Measurements from ENCODE around the gene APC. TPM values are rescaled to one million over a fixed set of nuclear protein-coding genes. Genes with fewer than 3 reads are reported as not detected.
A peak's percentile ranks its signal among the peaks of the same experiment; 100 is the strongest.

APC gene
- total RNA-seq, 6 experiments from 2014 or later: 51.9 to 69.2 (median 53.9) TPM

DNA sequence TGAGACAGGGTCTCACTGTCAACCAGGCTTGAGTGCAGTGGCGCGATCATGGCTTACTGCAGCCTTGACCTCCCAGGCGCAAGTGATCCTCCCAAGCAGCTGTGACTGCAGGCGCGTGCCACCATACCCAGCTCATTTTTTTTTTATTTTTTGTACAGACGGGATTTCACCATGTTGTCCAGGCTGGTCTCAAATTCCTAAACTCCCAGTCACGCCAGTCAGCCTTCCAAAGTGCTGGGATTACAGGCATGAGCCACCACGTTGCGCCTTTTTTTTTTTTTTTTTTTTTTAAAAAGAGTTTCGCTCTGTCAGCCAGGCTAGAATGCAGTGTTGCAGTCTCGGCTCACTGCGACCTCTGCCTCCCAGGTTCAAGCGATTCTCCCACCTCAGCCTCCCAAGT, 96.3 kb downstream of the APC start:
- TF ChIP-seq, protein P1, sequence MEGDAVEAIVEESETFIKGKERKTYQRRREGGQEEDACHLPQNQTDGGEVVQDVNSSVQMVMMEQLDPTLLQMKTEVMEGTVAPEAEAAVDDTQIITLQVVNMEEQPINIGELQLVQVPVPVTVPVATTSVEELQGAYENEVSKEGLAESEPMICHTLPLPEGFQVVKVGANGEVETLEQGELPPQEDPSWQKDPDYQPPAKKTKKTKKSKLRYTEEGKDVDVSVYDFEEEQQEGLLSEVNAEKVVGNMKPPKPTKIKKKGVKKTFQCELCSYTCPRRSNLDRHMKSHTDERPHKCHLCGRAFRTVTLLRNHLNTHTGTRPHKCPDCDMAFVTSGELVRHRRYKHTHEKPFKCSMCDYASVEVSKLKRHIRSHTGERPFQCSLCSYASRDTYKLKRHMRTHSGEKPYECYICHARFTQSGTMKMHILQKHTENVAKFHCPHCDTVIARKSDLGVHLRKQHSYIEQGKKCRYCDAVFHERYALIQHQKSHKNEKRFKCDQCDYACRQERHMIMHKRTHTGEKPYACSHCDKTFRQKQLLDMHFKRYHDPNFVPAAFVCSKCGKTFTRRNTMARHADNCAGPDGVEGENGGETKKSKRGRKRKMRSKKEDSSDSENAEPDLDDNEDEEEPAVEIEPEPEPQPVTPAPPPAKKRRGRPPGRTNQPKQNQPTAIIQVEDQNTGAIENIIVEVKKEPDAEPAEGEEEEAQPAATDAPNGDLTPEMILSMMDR (IDR thresholded peaks at IDR 0.05): no peak
- Mint-ChIP-seq H3K27ac (no peak overlapping the region), H3K9me3 (no peaks in the 10 kb centered on the region), H3K27me3 (ENCODE audit: insufficient read depth) (no peaks in the 10 kb centered on the region), H3K4me3 (no peak overlapping the region), H3K36me3 (ENCODE audit: low read depth) (peaks cover 33% of the 10 kb centered on the region), H3K4me1 (ENCODE audit: low read depth) (no peaks in the 10 kb centered on the region)
- no peak for DNase-seq

DNA sequence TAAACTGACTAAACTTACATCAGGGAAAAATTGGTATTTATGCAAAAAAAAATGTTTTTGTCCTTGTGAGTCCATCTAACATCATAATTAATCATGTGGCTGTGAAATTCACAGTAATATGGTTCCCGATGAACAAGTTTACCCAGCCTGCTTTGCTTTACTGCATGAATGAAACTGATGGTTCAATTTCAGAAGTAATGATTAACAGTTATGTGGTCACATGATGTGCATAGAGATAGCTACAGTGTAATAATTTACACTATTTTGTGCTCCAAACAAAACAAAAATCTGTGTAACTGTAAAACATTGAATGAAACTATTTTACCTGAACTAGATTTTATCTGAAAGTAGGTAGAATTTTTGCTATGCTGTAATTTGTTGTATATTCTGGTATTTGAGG, 106.8 kb downstream of the APC start:
- no peak overlapping the region for H3K27ac Mint-ChIP-seq

DNA sequence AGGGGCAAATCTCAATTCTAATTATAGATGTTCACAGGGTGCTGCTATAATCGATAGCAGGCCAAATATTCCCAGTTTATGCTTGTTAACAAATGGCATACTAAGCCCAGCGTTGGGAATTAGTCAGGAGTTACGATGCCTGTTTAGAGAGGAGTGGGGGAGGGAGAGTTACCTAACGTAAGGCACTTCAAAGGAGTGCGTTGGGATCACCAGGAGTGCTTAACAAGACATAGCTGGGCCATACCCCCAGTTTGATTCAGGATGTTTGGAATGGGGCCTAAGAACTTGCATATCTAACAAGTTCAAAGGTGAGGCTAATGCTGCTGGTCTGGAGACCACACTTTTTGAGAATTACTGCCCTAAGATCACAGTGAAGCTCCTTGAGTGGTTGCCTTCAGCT, 108.9 kb downstream of the APC start:
- Mint-ChIP-seq H3K9me3 (no peaks in the 10 kb centered on the region), H3K4me3 (no peak overlapping the region), H3K27me3 (ENCODE audit: insufficient read depth) (no peaks in the 10 kb centered on the region), H3K4me1 (ENCODE audit: low read depth) (peaks cover 6% of the 10 kb centered on the region), H3K27ac (no peak overlapping the region), H3K36me3 (ENCODE audit: low read depth) (peaks cover 14% of the 10 kb centered on the region)
- no peak for DNase-seq
- TF ChIP-seq, protein P1 (IDR thresholded peaks at IDR 0.05): no peak

More for the DNA sequence above, 106.8 kb downstream of the APC start:
- Mint-ChIP-seq H3K9me3 (no peaks in the 10 kb centered on the region), H3K27me3 (ENCODE audit: insufficient read depth) (peaks cover 2% of the 10 kb centered on the region; the same call in 1 of the 2 replicates), H3K36me3 (ENCODE audit: low read depth) (peaks cover 35% of the 10 kb centered on the region), H3K4me1 (ENCODE audit: low read depth) (peaks cover 6% of the 10 kb centered on the region), H3K4me3 (no peak overlapping the region)
- TF ChIP-seq, protein P1 (IDR thresholded peaks at IDR 0.05): no peak
- no peak for DNase-seq

DNA sequence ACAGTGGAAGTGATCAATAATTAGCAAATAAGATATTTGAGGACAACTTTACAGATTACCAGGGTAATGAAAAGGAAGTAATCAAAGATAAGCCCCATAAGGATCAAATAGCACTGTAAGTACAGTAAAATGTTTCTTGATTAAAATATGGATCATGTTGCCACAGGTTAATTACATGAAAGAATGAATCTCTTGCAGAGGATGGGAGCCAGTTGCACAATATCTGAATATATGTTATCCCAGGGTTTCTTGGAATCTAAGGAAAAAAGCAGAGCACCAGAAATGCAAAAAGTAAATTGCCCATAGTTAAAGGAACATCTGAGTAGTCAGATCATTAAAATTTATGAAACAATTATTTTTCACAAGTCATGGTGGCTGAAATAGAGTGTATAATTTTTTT, 109.6 kb downstream of the APC start:
- TF ChIP-seq, protein P1 (IDR thresholded peaks at IDR 0.05): no peak
- H3K4me1 Mint-ChIP-seq (ENCODE audit: low read depth): peaks cover 6% of the 10 kb centered on the region
- peaks cover 2% of the 10 kb centered on the region; the same call in 1 of the 2 replicates for H3K27me3 Mint-ChIP-seq (ENCODE audit: insufficient read depth)
- DNase-seq: no peak
- no peaks in the 10 kb centered on the region for H3K9me3 Mint-ChIP-seq
- H3K27ac Mint-ChIP-seq: no peak overlapping the region
- peaks cover 9% of the 10 kb centered on the region for H3K36me3 Mint-ChIP-seq (ENCODE audit: low read depth)
- H3K4me3 Mint-ChIP-seq: no peak overlapping the region

DNA sequence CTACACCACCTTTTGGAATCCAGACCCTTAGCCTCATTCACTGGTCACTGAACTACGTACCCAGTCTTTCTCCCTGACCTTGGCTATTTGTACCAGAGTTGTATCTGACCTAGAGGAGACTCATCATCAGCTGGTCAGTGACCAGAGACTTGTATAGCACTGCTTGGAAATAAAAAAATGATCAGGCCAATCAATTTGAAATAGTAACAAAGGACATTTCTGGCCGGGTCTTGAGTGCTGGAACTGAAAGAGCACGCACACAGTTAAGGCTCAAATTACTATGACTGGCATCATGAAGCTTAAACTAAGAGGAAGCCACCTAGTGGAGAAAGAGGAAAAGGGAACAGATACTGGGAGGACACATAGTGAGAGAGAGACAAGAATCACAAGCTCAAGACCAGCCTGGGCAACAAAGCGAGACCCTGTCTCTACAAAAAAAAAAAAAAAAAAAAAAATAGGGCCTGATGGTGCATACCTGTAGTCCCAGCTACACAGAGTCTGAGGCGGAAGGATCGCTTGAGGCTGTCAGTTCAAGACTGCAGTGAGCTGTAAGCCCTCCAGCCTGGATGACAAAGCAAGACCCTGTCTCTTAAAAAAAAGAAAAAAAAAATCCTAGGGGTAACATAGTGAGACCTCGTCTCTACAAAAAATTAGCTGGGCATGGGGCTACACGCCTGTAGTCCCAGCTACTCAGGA, 110.6 kb downstream of the APC start:
- TF ChIP-seq, protein P1 (IDR thresholded peaks at IDR 0.05): peak; percentile 83
- Mint-ChIP-seq H3K9me3 (no peaks in the 10 kb centered on the region), H3K27me3 (ENCODE audit: insufficient read depth) (peaks cover 2% of the 10 kb centered on the region; the same call in 1 of the 2 replicates), H3K4me1 (ENCODE audit: low read depth) (peaks cover 6% of the 10 kb centered on the region), H3K36me3 (ENCODE audit: low read depth) (no peaks in the 10 kb centered on the region), H3K4me3 (peak overlapping the region; percentile 52), H3K27ac (peak overlapping the region; percentile 54)
- DNase-seq: peak; percentile 71

All from HFFc6 (cell line).